Fibroblast of lung (primary cell): Measurements from ENCODE around the gene CSNK2B. TPM values are rescaled to one million over a fixed set of nuclear protein-coding genes. Genes with fewer than 3 reads are reported as not detected.

ENCODE experiments used
- DNase-seq, 2 donors: peaks; one replicate each; pipeline versions ENCODE4 v3.0.0 to v3.0.0-alpha.2; 2010; ENCODE audit warnings: low read depth in 2 of 2
- H2AFZ ChIP-seq: 2 replicates; pipeline ENCODE4 v1.5.1; 2012; ENCODE audit warnings: low read length, control low read depth, inconsistent platforms
- H3K27ac ChIP-seq: 2 replicates; pipeline ENCODE4 v1.5.1; 2011; ENCODE audit warnings: low read length, control low read depth; ENCODE audit not compliant: insufficient read depth
- H3K27me3 ChIP-seq: 2 replicates; pipeline ENCODE4 v1.5.1; 2011; ENCODE audit warnings: mild to moderate bottlenecking, low read length; ENCODE audit not compliant: control insufficient read depth, insufficient read depth
- H3K36me3 ChIP-seq: 2 replicates; pipeline ENCODE4 v1.5.1; 2011; ENCODE audit warnings: low read length; ENCODE audit not compliant: control insufficient read depth, insufficient read depth
- H3K4me1 ChIP-seq: 2 replicates; pipeline ENCODE4 v1.5.1; 2011; ENCODE audit warnings: low read length; ENCODE audit not compliant: control insufficient read depth, insufficient read depth; ENCODE audit errors: extremely low read depth
- H3K4me2 ChIP-seq: 2 replicates; pipeline ENCODE4 v1.5.1; 2011; ENCODE audit warnings: low read length, control low read depth; ENCODE audit not compliant: insufficient read depth; ENCODE audit errors: extremely low read depth
- H3K4me3 ChIP-seq, 4 experiments: fragments of 200-600 bp in 1 of 4; sonication (generic) in 1 of 4; replicated peaks in 1 of 4; 2 replicates each; pipeline ENCODE4 v1.5.1; 2011 to 2016; ENCODE audit warnings: low read length in 4 of 4, low read depth in 3 of 4, mild to moderate bottlenecking in 3 of 4, control low read depth in 2 of 4, inconsistent platforms in 1 of 4, mixed read lengths in 1 of 4; ENCODE audit not compliant: insufficient read depth in 1 of 4; ENCODE audit errors: control extremely low read depth in 1 of 4
- H3K79me2 ChIP-seq: 2 replicates; pipeline ENCODE4 v1.5.1; 2012; ENCODE audit warnings: mild to moderate bottlenecking, low read length, inconsistent platforms; ENCODE audit not compliant: control insufficient read depth, insufficient read depth
- H3K9ac ChIP-seq: 2 replicates; pipeline ENCODE4 v1.5.1; 2011; ENCODE audit warnings: mild to moderate bottlenecking, low read length, control low read depth; ENCODE audit not compliant: insufficient read depth
- H3K9me3 ChIP-seq: 2 replicates; pipeline ENCODE4 v1.5.1; 2012; ENCODE audit warnings: low read depth, low read length; ENCODE audit not compliant: control insufficient read depth, insufficient read depth
- H4K20me1 ChIP-seq: 2 replicates; pipeline ENCODE4 v1.5.1; 2011; ENCODE audit warnings: low read length; ENCODE audit not compliant: control insufficient read depth, insufficient read depth; ENCODE audit errors: extremely low read depth
- EZH2 ChIP-seq: IDR thresholded peaks from 2 replicates; pipeline ENCODE4 v1.5.1; 2012; ENCODE audit warnings: low read length, control low read depth, mild to moderate bottlenecking; ENCODE audit errors: missing control alignments
- polyA plus RNA-seq, 2 donors: library from polyadenylated mRNA; depleted of rRNA in 1 of 2; stranded (reverse) in 1 of 2; unstranded in 1 of 2; fragments of >200 nt; gene quantifications; 2 replicates each; pipeline ENCODE4 v1.2.1, GENCODE V29; 2011 to 2012; ENCODE audit warnings: missing spikeins in 1 of 2
- total RNA-seq: library from RNA; depleted of rRNA; stranded (reverse); fragments of >200 nt; gene quantifications from 2 replicates; pipeline ENCODE4 v1.2.1, GENCODE V29; 2014
- TF ChIP-seq, protein P1 (sequence below), 2 donors: IDR thresholded peaks in 1 of 2; conservative IDR thresholded peaks in 1 of 2; 1 replicate in 1 of 2; 2 replicates in 1 of 2; pipeline ENCODE4 v1.5.1; 2011 to 2012; ENCODE audit warnings: low read length in 2 of 2, control low read depth in 1 of 2, inconsistent platforms in 1 of 2, low read depth in 1 of 2, mild to moderate bottlenecking in 1 of 2

CSNK2B gene
- total and polyA plus RNA-seq, 2 donors (not counting 1 experiment from before 2014, with no cell fraction given) = 67.2 to 84.9 TPM

DNA sequence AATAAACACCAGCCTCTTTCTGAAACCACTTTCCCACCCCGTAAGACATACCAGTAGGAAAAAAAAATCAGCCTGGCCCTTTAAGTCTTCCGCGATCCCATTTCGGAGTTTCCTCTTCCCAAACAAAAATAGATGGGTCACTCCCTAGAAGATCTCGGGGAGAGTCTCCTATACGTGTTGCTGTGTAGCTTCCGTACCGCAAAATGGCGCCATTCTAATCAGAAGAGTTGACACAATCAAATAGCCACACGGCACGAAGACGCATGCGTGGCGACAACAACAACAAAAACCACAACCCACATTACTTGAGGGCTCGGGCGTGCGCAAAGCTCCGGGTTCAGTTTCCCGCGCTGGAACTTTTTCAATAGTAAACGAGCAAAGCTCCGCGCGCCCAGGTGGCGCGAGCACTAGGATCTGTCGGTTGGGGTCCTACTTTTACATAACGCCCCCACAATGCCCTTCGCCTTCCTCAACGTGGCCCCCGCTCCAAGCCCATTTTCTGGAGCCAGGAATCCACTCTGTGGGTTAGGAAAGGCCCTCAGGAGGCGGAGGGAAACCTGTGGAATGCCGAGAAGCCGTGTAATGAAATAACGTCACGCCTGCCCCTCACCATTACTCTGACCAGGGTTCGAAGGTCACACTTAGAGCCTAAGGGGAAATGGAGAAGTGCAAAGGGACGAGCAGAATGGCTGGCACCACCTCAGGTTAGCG lies 935 bp upstream of the CSNK2B start, which contains the start of gene GPANK1:
Gene GPANK1 (minus strand): TSS at position 208 of the 711 bp plus-strand sequence. CDS start 519 bp downstream, outside the sequence.
- Histone ChIP-seq H3K79me2 (peaks cover 51% of the 10 kb centered on the region), H4K20me1 (no peaks in the 10 kb centered on the region), H3K27ac (peak within 1 kb of the TSS; percentile 87), H3K36me3 (peaks cover 18% of the 10 kb centered on the region), H3K27me3 (no peaks in the 10 kb centered on the region), H3K4me3 (peak within 1 kb of the TSS; percentile 82 to 94 (median 86)), H3K4me2 (peak within 1 kb of the TSS; percentile 95), H2AFZ (peak within 1 kb of the TSS; percentile 60), H3K9ac (peak within 1 kb of the TSS; percentile 94), H3K4me1 (peaks cover 20% of the 10 kb centered on the region), H3K9me3 (no peaks in the 10 kb centered on the region)
- DNase-seq = peak; percentile 91 to 97
- no peak for TF ChIP-seq EZH2
- TF ChIP-seq, protein P1, sequence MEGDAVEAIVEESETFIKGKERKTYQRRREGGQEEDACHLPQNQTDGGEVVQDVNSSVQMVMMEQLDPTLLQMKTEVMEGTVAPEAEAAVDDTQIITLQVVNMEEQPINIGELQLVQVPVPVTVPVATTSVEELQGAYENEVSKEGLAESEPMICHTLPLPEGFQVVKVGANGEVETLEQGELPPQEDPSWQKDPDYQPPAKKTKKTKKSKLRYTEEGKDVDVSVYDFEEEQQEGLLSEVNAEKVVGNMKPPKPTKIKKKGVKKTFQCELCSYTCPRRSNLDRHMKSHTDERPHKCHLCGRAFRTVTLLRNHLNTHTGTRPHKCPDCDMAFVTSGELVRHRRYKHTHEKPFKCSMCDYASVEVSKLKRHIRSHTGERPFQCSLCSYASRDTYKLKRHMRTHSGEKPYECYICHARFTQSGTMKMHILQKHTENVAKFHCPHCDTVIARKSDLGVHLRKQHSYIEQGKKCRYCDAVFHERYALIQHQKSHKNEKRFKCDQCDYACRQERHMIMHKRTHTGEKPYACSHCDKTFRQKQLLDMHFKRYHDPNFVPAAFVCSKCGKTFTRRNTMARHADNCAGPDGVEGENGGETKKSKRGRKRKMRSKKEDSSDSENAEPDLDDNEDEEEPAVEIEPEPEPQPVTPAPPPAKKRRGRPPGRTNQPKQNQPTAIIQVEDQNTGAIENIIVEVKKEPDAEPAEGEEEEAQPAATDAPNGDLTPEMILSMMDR (conservative IDR thresholded peaks at IDR 0.05 in 1 of 2, IDR thresholded peaks at IDR 0.05 in 1 of 2; ENCODE audit: low read depth in 1 of 2, low read length in 2 of 2) = no peak

DNA sequence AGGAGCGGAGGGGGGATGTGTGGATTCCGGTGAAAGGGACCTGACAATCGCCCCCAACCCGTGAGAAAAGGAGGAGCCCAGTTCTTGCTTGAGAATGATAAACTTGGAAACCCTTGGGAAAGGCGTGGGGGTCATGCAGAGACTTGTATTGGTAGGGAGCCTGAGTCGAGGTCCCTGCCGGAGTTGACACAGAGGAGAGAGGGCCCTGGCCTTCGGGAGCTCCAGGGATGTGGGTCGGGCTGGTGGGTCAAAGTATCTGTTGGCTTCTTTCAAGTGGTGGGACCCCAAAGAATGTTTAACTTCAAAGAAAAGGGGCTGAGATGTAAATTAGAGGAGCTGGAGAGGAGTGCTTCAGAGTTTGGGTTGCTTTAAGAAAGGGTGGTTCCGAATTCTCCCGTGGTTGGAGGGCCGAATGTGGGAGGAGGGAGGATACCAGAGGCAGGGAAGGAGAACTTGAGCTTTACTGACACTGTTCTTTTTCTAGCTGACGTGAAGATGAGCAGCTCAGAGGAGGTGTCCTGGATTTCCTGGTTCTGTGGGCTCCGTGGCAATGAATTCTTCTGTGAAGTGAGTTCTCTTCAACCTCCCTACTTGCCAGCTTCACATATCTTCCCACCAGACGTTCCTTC lies 571 bp downstream of the CSNK2B start:
- Histone ChIP-seq H3K27ac (peak overlapping the region; percentile 87), H3K4me3 (peak overlapping the region; percentile 82 to 94 (median 86)), H3K4me1 (peaks cover 19% of the 10 kb centered on the region), H3K27me3 (no peaks in the 10 kb centered on the region), H3K4me2 (peak overlapping the region; percentile 93), H2AFZ (no peak overlapping the region), H4K20me1 (no peaks in the 10 kb centered on the region), H3K9me3 (no peaks in the 10 kb centered on the region), H3K36me3 (peaks cover 27% of the 10 kb centered on the region), H3K79me2 (peaks cover 46% of the 10 kb centered on the region), H3K9ac (peak overlapping the region; percentile 94)
- DNase-seq = no peak
- TF ChIP-seq, protein P1 (conservative IDR thresholded peaks at IDR 0.05 in 1 of 2, IDR thresholded peaks at IDR 0.05 in 1 of 2; ENCODE audit: low read depth in 1 of 2, low read length in 2 of 2) = no peak
- TF ChIP-seq EZH2 = no peak

DNA sequence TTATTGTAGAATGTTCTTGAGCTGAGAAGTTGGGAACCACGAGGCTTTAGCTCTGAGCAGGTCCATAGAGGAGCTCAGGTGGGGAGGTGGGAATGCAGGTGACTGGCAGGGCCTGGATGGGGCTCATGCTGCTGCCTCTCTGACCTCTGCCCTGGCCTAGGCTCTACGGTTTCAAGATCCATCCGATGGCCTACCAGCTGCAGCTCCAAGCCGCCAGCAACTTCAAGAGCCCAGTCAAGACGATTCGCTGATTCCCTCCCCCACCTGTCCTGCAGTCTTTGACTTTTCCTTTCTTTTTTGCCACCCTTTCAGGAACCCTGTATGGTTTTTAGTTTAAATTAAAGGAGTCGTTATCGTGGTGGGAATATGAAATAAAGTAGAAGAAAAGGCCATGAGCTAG lies 3.8 kb downstream of the CSNK2B start, which contains the start of gene LY6G5B:
Gene LY6G5B (plus strand): TSS at position 301 of the 400 bp plus-strand sequence. CDS start 975 bp downstream, outside the sequence.
- TF ChIP-seq EZH2 = no peak
- TF ChIP-seq, protein P1 (conservative IDR thresholded peaks at IDR 0.05 in 1 of 2, IDR thresholded peaks at IDR 0.05 in 1 of 2; ENCODE audit: low read depth in 1 of 2, low read length in 2 of 2) = no peak
- Histone ChIP-seq H3K4me2 (no peak within 1 kb of the TSS), H2AFZ (no peak within 1 kb of the TSS), H4K20me1 (no peaks in the 10 kb centered on the region), H3K9ac (no peak within 1 kb of the TSS), H3K27me3 (no peaks in the 10 kb centered on the region), H3K4me3 (no peak within 1 kb of the TSS), H3K36me3 (peaks cover 33% of the 10 kb centered on the region), H3K9me3 (no peaks in the 10 kb centered on the region), H3K27ac (peak within 1 kb of the TSS; percentile 53), H3K4me1 (peaks cover 10% of the 10 kb centered on the region), H3K79me2 (peaks cover 34% of the 10 kb centered on the region)
- DNase-seq = no peak
